Neuron (in vitro differentiated cells): Measurements from ENCODE around the gene INHA.

Experiments used
- H2AFZ ChIP-seq: one replicate; pipeline ENCODE4 v1.6.1; 2013; ENCODE audit warnings: low read depth, mild to moderate bottlenecking, inconsistent platforms, low read length, moderate library complexity
- H3K27me3 ChIP-seq: one replicate; pipeline ENCODE4 v1.6.1; 2013; ENCODE audit warnings: low read length; ENCODE audit not compliant: insufficient read depth
- H3K36me3 ChIP-seq: one replicate; pipeline ENCODE4 v1.6.1; 2013; ENCODE audit warnings: low read length; ENCODE audit not compliant: insufficient read depth
- H3K4me1 ChIP-seq: one replicate; pipeline ENCODE4 v1.6.1; 2013; ENCODE audit warnings: low read length; ENCODE audit not compliant: insufficient read depth
- H3K4me3 ChIP-seq: 2 replicates; pipeline ENCODE4 v1.5.1; 2013; ENCODE audit warnings: mild to moderate bottlenecking, low read length, moderate library complexity
- H3K9me3 ChIP-seq: one replicate; pipeline ENCODE4 v1.6.1; 2013; ENCODE audit warnings: low read length

The INHA gene

GRCh38 chr2:219608399-219608964 lies 36.4 kb downstream of the INHA start:
- H3K4me1 ChIP-seq, result no peaks in the 10 kb centered on the region
- H3K36me3 ChIP-seq, result peaks cover 45% of the 10 kb centered on the region
- H3K9me3 ChIP-seq, result no peaks in the 10 kb centered on the region
- H2AFZ ChIP-seq, result no peak overlapping the region
- H3K4me3 ChIP-seq, result no peak overlapping the region
- H3K27me3 ChIP-seq, result no peaks in the 10 kb centered on the region

- Histone ChIP-seq H3K4me1 (no peaks in the 10 kb centered on the region), H3K9me3 (no peaks in the 10 kb centered on the region), H3K4me3 (no peak overlapping the region), H2AFZ (no peak overlapping the region), H3K36me3 (peaks cover 46% of the 10 kb centered on the region), H3K27me3 (no peaks in the 10 kb centered on the region)
Measured at GRCh38 chr2:219609149-219609750, 37.1 kb downstream of the INHA start.

- no peak overlapping the region for H2AFZ ChIP-seq
- H3K27me3 ChIP-seq, result no peaks in the 10 kb centered on the region
- H3K36me3 ChIP-seq, result peaks cover 51% of the 10 kb centered on the region
- no peak overlapping the region for H3K4me3 ChIP-seq
- H3K4me1 ChIP-seq, result no peaks in the 10 kb centered on the region
- H3K9me3 ChIP-seq, result no peaks in the 10 kb centered on the region
Measured at GRCh38 chr2:219611306-219611705, 39.2 kb downstream of the INHA start.

GRCh38 chr2:219611866-219612576 lies 39.9 kb downstream of the INHA start:
- no peaks in the 10 kb centered on the region for H3K9me3 ChIP-seq
- H3K4me3 ChIP-seq, result no peak overlapping the region
- H3K27me3 ChIP-seq, result no peaks in the 10 kb centered on the region
- no peak overlapping the region for H2AFZ ChIP-seq
- no peaks in the 10 kb centered on the region for H3K4me1 ChIP-seq
- H3K36me3 ChIP-seq, result peaks cover 43% of the 10 kb centered on the region

- Histone ChIP-seq H3K4me1 (no peaks in the 10 kb centered on the region), H3K36me3 (peaks cover 41% of the 10 kb centered on the region), H2AFZ (no peak overlapping the region), H3K27me3 (no peaks in the 10 kb centered on the region), H3K4me3 (no peak overlapping the region), H3K9me3 (no peaks in the 10 kb centered on the region)
Measured at GRCh38 chr2:219612577-219613286, 40.6 kb downstream of the INHA start.

- Histone ChIP-seq H3K4me3 (no peak overlapping the region), H2AFZ (no peak overlapping the region), H3K27me3 (no peaks in the 10 kb centered on the region), H3K36me3 (peaks cover 34% of the 10 kb centered on the region), H3K9me3 (no peaks in the 10 kb centered on the region), H3K4me1 (no peaks in the 10 kb centered on the region)
Measured at GRCh38 chr2:219613461-219614070, 41.5 kb downstream of the INHA start.

- Histone ChIP-seq H3K27me3 (no peaks in the 10 kb centered on the region), H3K36me3 (peaks cover 27% of the 10 kb centered on the region), H3K4me1 (no peaks in the 10 kb centered on the region), H2AFZ (no peak overlapping the region), H3K9me3 (no peaks in the 10 kb centered on the region), H3K4me3 (no peak overlapping the region)
Measured at GRCh38 chr2:219614076-219614860, 42.2 kb downstream of the INHA start.

- Histone ChIP-seq H3K4me1 (no peaks in the 10 kb centered on the region), H3K4me3 (no peak overlapping the region), H3K9me3 (no peaks in the 10 kb centered on the region), H3K27me3 (no peaks in the 10 kb centered on the region), H3K36me3 (peaks cover 25% of the 10 kb centered on the region), H2AFZ (no peak overlapping the region)
Measured at GRCh38 chr2:219615036-219615435, 42.9 kb downstream of the INHA start.

GRCh38 chr2:219615894-219616293 lies 43.8 kb downstream of the INHA start:
- Histone ChIP-seq H3K36me3 (peaks cover 25% of the 10 kb centered on the region), H3K4me1 (no peaks in the 10 kb centered on the region), H3K4me3 (no peak overlapping the region), H2AFZ (no peak overlapping the region), H3K9me3 (no peaks in the 10 kb centered on the region), H3K27me3 (no peaks in the 10 kb centered on the region)

- Histone ChIP-seq H3K36me3 (peaks cover 25% of the 10 kb centered on the region), H3K9me3 (no peaks in the 10 kb centered on the region), H3K4me1 (no peaks in the 10 kb centered on the region), H3K4me3 (no peak overlapping the region), H2AFZ (no peak overlapping the region), H3K27me3 (no peaks in the 10 kb centered on the region)
Measured at GRCh38 chr2:219616550-219616949, 44.4 kb downstream of the INHA start.

- H3K9me3 ChIP-seq, result no peaks in the 10 kb centered on the region
- H3K36me3 ChIP-seq, result peaks cover 20% of the 10 kb centered on the region
- H3K4me3 ChIP-seq, result no peak overlapping the region
- H3K27me3 ChIP-seq, result peaks cover 11% of the 10 kb centered on the region
- no peaks in the 10 kb centered on the region for H3K4me1 ChIP-seq
- no peak overlapping the region for H2AFZ ChIP-seq
Measured at GRCh38 chr2:219618733-219619122, 46.6 kb downstream of the INHA start.

GRCh38 chr2:219619235-219619634 lies 47.1 kb downstream of the INHA start:
- H2AFZ ChIP-seq, result no peak overlapping the region
- no peaks in the 10 kb centered on the region for H3K4me1 ChIP-seq
- no peak overlapping the region for H3K4me3 ChIP-seq
- peaks cover 16% of the 10 kb centered on the region for H3K27me3 ChIP-seq
- H3K36me3 ChIP-seq, result peaks cover 16% of the 10 kb centered on the region
- H3K9me3 ChIP-seq, result no peaks in the 10 kb centered on the region
